GM10248 (cell line): ENCODE measurements around the gene B4GALT5.

Experiments
- CTCF ChIA-PET: fragments of 300-600 bp; sonication (Branson Sonifier 250); formaldehyde crosslinking; extraction: SDS; loops from one replicate; lab custom pipeline; 2021; ENCODE audit warnings: antibody characterized with exemption; lab: Yijun Ruan, JAX
- POLR2A ChIA-PET: fragments of 350-650 bp; sonication (Branson Sonifier 250); formaldehyde crosslinking; extraction: SDS; loops from one replicate; lab custom pipeline; 2020; ENCODE audit warnings: antibody characterized with exemption; lab: Yijun Ruan, JAX
- DNase-seq: peaks from one replicate; pipeline ENCODE4 v3.0.0; 2012; ENCODE audit errors: extremely low spot score
- TF ChIP-seq, protein P1 (sequence below): IDR thresholded peaks from 2 replicates; pipeline ENCODE4 v1.5.1; 2012; ENCODE audit warnings: mild to moderate bottlenecking, low read depth; ENCODE audit errors: extremely low read depth, missing control alignments, control extremely low read depth

Gene B4GALT5

DNA sequence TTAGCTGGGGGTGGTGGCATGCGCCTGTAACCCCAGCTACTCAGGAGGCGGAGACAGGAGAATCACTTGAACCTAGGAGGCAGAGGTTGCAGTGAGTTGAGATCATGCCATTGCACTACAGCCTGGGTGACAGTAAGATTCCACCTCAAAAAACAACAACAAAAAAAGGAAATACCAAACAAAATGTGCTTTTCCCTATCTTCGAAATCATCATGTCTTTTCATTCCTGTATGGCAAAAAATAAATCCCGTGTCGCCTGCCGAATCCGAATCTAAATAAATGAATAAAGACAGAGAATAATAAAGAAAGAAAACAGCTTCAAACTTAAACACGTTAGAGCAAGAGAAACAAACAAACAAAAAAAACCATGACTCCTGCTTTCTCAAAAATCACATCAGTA is 11.8 kb downstream of the B4GALT5 start:
- ChIA-PET POLR2A (no interaction called here), CTCF (interaction anchor here (0.7 to 1.7 kb wide), 4 partner anchors 8 to 93 kb away, joined by 3 to 5 read pairs (median 3); no protein-coding TSS in a partner anchor)
- TF ChIP-seq, protein P1, sequence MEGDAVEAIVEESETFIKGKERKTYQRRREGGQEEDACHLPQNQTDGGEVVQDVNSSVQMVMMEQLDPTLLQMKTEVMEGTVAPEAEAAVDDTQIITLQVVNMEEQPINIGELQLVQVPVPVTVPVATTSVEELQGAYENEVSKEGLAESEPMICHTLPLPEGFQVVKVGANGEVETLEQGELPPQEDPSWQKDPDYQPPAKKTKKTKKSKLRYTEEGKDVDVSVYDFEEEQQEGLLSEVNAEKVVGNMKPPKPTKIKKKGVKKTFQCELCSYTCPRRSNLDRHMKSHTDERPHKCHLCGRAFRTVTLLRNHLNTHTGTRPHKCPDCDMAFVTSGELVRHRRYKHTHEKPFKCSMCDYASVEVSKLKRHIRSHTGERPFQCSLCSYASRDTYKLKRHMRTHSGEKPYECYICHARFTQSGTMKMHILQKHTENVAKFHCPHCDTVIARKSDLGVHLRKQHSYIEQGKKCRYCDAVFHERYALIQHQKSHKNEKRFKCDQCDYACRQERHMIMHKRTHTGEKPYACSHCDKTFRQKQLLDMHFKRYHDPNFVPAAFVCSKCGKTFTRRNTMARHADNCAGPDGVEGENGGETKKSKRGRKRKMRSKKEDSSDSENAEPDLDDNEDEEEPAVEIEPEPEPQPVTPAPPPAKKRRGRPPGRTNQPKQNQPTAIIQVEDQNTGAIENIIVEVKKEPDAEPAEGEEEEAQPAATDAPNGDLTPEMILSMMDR, result no peak
- no peak for DNase-seq

DNA sequence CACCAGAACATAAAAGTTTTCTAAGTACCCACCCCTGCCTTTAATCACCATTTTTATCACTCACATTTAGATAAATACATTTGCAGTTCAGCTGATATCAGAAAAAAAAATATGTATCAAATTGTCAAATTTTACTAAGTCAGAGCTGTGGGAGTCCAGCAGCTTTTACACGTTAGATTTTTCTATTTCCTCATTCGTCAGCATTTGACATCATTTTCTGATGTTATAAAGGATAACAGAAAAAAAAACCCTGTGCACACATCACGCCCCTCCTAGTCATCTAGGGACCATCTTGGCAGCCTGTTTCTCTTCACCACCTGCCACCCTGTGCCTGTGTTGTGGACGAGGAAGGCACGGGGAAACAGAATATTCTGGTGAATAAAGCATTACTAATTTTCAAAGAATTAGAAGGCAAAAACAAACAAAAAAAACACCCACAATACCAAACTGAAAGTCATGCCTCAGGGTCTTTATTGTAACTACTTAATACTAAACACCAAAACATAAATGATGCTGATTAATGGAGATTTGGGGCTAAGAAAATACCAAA is 12.4 kb downstream of the B4GALT5 start:
- ChIA-PET POLR2A (interaction anchor here (0.5 to 0.6 kb wide), 2 partner anchors 15 to 65 kb away, joined by 3 to 4 read pairs; no protein-coding TSS in a partner anchor), CTCF (interaction anchor here (1.3 to 1.7 kb wide), 3 partner anchors 10 to 93 kb away, joined by 3 to 5 read pairs (median 3); no protein-coding TSS in a partner anchor)
- TF ChIP-seq, protein P1, result no peak
- no peak for DNase-seq

DNA sequence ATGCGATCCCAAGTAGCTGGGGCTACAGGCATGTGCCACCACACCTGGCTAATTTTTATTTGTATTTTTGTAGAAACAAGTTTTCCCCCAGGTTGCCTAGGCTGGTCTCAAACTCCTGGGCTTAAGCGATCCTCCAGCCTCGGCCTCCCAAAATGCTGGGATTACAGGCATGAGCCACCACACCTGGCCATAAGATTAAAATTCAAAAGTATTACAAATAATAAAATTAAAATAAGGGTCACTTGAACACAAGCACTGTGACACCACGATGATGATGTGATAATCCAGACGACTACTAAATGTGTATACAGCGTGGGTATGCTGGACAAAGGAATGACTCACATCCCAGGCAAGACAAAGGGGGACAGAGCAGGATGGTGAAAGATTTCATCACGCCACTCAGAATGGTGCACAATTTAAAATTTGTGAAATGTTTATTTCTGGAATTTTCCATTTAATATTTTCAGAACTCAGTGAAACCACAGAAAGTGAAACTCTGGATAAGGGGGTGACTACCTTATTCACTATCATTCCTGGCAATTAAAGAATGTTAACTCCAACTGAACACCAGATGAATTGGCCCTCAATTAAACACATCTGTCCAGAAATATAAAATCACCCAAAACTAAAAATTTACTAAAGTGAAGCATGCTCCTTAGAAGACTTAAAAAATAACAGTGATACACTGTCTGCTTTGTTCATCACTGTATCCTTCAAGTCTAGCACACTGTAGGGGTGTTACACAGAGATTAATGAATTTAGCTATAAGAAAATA is 13.1 kb downstream of the B4GALT5 start:
- POLR2A ChIA-PET, result interaction anchor here (0.5 to 1.6 kb wide), 4 partner anchors 14 to 588 kb away, joined by 3 to 4 read pairs (median 4); no protein-coding TSS in a partner anchor
- CTCF ChIA-PET, result interaction anchor here (0.9 to 1.7 kb wide), 4 partner anchors 11 to 92 kb away, joined by 3 to 5 read pairs (median 3); no protein-coding TSS in a partner anchor
- TF ChIP-seq, protein P1, result no peak
- DNase-seq, result no peak

DNA sequence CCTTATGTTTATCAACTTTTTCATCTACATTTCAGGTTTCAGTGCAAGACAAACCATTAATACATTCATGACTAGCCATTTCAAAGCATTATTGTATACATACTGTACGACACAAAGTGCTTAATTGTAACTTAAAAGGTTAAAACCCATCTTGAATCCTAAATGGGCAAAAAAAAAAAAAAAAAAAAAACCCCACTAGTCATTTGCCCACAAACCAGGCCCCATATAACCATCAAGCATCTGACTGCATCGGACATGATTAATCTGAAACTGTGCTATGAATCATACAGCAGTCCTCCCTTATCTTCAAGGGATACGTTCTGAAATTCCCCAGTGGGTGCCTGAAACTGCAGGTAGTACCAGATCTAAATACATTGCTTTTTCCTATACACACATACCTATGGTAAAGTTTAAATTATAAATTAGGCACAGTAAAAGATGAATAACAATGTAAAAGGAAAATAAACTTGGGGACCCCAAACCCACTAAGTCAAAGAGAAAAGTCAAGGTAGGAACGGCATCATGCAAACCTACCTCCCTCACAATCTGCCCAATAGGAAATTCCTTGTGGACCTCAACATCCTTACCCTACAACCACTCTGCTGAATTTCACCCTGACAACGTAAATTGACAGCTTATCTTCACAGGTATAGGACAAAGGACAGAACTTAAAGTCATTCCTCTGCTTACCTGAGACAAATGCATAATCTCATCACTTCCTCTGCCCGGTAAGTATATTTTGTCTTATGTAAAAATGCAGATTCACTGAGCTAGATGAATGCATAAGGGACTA is 14.3 kb downstream of the B4GALT5 start:
- DNase-seq, result peak; percentile 55

DNA sequence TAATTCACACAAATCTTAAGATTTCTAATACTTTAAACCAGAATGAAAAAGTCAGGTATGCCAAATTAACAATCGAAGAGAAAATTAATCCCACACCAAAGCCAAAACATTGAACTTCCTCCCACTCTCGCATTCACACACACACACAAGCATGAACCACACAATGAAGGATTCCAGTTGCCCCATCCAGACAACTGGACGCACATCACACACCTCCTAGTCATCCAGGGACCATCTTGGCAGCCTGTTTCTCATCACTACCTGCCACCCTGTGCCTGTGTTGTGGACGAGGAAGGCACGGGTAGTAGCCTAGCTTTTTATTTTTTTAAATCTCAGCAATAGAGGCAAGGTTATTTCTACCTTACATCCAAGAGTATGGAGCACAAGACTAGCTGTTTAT is 15.2 kb downstream of the B4GALT5 start:
- POLR2A ChIA-PET, result no interaction called here
- DNase-seq, result no peak
- TF ChIP-seq, protein P1, result no peak
- CTCF ChIA-PET, result interaction anchor here (0.6 to 1.4 kb wide), 5 partner anchors 9 to 90 kb away, joined by 3 to 4 read pairs (median 3); no protein-coding TSS in a partner anchor

More for the DNA sequence above, 14.3 kb downstream of the B4GALT5 start:
- ChIA-PET POLR2A (interaction anchor here (1.6 kb wide), 1 partner anchor 51 kb away, joined by 3 read pairs; no protein-coding TSS in a partner anchor), CTCF (interaction anchor here (0.9 to 1.7 kb wide), 4 partner anchors 10 to 76 kb away, joined by 3 to 4 read pairs (median 3); no protein-coding TSS in a partner anchor)
- TF ChIP-seq, protein P1, result no peak

DNA sequence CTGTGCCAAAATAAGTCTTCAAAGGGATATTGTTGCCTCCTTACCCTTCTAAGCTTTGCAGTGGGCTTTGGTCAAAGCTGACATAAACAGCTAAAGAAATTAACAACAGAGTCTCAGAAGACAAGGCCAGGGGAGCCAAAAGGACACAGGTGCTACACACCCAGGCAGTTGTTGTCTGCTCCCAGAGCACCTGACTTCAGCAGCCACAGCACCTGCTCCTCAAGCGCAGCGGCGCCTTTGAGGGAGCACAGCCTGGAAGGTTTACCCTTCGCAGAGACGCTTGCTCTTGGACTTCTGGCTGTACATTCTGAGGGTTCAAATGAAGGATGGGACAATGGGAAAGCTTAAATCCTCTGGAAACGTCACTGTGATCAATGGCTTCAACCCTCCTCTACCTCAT is 16.6 kb downstream of the B4GALT5 start:
- TF ChIP-seq, protein P1, result no peak
- POLR2A ChIA-PET, result interaction anchor here (0.7 kb wide), 1 partner anchor 416 kb away, joined by 4 read pairs; no protein-coding TSS in a partner anchor
- CTCF ChIA-PET, result interaction anchor here (1.1 to 1.9 kb wide), 7 partner anchors 8 to 105 kb away, joined by 3 to 6 read pairs (median 4); no protein-coding TSS in a partner anchor
- no peak for DNase-seq
